Astrocyte (in vitro differentiated cells and primary cell): Measurements from ENCODE around the gene ARL6IP5.

Experiments used
- CTCF ChIP-seq: IDR thresholded peaks from 2 replicates; pipeline ENCODE4 v1.5.1; 2011; ENCODE audit warnings: low read depth, mild to moderate bottlenecking, inconsistent platforms, low read length, moderate library complexity; ENCODE audit not compliant: insufficient read depth
- EZH2 ChIP-seq: IDR thresholded peaks from 2 replicates; pipeline ENCODE4 v1.6.1; 2012; ENCODE audit warnings: mild to moderate bottlenecking, low read length, inconsistent platforms; ENCODE audit not compliant: insufficient read depth

- TF ChIP-seq CTCF: no peak
- no peak for TF ChIP-seq EZH2
These were observed 46.0 kb downstream of the ARL6IP5 start for GRCh38 chr3:69130689-69131088.
